ENCODE results near the gene CHRFAM7A.
"Not testable (repeated sequence)": the region's sequence is repeated elsewhere in the genome, so short reads cannot be mapped to it uniquely, and the experiment has no call there.

Gene CHRFAM7A

GRCh38 chr15:30392766-30393663 lies at the start of gene CHRFAM7A:
TSS of gene CHRFAM7A (minus strand) at chr15:30393540. CDS start at chr15:30383351, 10,189 bp downstream.
- not testable (repeated sequence) for DNase-seq (ENCODE audit: low read depth)

DNA sequence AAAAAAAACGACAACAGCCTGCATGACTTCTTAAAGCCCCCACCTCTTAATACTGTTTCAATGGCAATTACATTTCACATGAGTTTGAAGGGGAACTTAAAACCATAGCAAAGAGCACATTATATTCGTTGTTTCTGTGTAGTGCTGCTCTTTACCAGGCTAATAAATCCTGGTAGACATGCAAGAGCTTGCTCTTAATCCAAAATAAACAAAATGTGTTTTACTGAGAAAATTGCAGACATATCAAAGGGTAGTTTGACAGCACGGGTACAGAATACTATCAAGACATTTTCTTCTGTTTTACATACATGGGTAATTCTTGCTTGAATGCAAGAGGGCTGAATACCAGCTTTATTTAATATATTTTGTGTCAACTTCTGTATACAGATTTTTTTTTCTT lies 45.0 kb upstream of the CHRFAM7A start:
- DNase-seq (ENCODE audit: low read depth): not testable (repeated sequence)

- DNase-seq (ENCODE audit: low read depth): not testable (repeated sequence)
Measured at GRCh38 chr15:30435878-30436277, 42.5 kb upstream of the CHRFAM7A start.

DNA sequence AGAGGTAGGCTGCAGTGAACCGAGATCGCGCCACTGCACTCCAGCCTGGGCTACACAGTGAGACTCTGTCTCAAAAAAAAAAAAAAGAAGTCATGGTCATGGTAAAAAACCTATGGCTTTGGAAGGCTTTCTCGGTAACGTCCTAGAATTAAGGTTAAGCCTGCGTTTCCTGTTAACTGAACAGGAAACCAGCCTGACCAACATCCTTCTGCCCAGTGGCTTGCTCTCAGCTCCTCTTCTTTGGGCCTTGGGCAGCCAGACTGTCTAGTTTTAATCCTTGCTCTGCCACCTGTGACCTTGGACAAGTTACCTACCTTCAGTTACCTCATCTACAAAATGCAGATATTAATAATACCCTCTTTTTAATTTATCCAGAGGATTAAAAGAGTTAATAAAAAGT lies 27.4 kb upstream of the CHRFAM7A start:
- not testable (repeated sequence) for DNase-seq (ENCODE audit: low read depth)

- DNase-seq (ENCODE audit: low read depth): not testable (repeated sequence)
Measured at GRCh38 chr15:30414160-30414559, 20.8 kb upstream of the CHRFAM7A start, which contains the start of gene GOLGA8R. TSS of gene GOLGA8R (minus strand) at chr15:30414260. CDS start at chr15:30414162, 98 bp downstream.

GRCh38 chr15:30407636-30408035 lies 14.3 kb upstream of the CHRFAM7A start:
- not testable (repeated sequence) for DNase-seq (ENCODE audit: low read depth)

DNA sequence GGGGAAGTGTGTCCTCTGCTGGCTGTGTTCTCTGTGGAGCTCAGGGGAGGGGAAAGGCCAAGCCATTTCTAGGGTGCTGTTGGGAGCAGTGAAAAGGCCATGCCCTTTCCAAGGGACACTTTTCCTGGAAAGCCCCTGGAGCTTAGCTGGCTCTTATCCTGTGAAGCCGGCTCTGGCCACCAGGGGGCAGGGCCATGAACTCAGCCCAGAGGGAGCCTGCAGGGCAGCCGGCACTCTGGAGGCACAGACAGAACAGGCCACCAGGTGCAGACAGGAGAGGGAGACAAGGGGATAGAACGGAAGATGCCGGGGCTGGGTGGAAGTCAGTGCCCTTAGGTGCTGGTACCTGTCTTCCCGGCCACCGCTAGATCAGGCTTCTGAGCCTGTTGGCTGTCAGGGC lies 5.6 kb upstream of the CHRFAM7A start:
- DNase-seq (ENCODE audit: low read depth): peak; percentile 45

DNA sequence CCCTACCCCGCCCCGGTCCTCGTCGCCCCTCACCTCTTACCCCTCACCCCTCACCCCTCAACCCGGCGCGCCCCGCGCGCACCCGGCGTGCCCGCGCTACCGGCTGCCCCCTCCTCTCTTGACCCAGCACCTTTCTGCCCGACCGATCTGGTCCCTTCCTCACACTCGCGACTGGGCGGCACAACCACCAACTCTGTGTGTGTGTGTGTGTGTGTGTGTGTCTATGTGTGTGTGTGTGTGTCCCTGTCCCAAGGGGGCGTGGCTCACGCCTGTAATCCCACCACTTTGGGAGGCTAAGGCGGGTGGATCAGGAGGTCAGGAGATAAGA lies 288 bp upstream of the CHRFAM7A start:
- DNase-seq (ENCODE audit: low read depth): not testable (repeated sequence)

DNA sequence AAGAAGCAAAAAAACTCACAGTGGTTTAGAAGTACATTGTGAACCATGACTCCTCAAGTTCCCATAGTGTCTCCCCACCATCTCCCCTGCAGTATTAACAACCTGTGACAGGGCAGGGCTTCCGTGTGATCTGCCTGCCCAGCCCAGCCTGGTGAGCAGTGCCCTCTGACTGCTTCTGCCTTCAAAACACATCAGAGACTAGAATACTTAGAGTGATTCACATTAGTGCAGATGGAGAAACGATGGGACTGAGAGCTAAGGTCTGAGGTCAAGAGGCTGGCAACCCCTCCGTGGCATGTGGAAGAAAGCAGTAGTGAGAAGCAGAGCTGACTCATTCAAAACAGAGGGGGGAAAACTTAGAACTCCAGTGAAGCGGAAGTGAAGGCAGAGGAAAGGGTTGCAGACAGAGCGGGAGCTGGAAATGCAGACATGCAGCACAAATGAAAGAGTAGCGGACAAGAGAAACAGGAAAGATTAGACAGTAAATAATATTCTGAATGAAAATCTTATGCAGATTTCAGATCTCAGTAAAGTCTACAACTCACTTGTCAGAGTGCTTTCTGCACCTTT lies 6.9 kb downstream of the CHRFAM7A start:
- DNase-seq (ENCODE audit: low read depth): not testable (repeated sequence)

- DNase-seq (ENCODE audit: low read depth): not testable (repeated sequence)
Measured at GRCh38 chr15:30377082-30377413, 16.3 kb downstream of the CHRFAM7A start.

DNA sequence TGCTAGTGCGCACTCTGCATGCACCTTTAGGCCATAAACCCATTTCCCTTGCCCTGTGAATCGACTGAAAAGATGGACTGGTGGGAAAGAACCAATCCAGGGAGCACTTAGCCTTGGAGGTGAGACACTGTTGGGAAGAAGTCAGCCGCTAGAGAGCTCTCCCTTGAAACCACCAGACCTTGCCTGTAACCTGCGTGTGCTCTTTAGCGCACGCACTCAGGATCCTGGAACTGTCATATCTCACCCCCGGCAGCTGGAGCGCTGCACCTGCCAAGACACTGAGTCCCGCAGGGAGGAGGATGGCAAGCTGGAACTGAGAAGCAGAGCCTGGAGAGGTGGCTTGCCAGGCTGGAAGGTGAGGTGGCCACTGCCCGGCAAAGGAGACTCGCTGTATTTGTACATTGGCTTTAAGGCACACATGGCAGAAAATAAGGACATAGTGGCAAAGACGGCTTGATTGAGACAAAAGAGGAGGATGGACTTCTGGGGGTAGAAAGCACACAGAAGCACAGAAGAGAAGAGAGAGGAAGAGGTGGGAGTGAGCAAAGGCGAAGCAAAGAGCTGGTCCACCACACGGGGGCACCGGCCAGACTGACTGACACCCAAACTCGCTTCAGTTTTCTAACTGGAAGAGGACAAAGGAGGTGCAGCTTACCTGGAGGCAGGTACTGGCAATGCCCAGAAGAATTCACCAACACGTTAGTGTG lies 16.8 kb downstream of the CHRFAM7A start:
- not testable (repeated sequence) for DNase-seq (ENCODE audit: low read depth)

- DNase-seq (ENCODE audit: low read depth): not testable (repeated sequence)
Measured at GRCh38 chr15:30375872-30376271, 17.5 kb downstream of the CHRFAM7A start.

- DNase-seq (ENCODE audit: low read depth): not testable (repeated sequence)
Measured at GRCh38 chr15:30374862-30375261, 18.5 kb downstream of the CHRFAM7A start.

DNA sequence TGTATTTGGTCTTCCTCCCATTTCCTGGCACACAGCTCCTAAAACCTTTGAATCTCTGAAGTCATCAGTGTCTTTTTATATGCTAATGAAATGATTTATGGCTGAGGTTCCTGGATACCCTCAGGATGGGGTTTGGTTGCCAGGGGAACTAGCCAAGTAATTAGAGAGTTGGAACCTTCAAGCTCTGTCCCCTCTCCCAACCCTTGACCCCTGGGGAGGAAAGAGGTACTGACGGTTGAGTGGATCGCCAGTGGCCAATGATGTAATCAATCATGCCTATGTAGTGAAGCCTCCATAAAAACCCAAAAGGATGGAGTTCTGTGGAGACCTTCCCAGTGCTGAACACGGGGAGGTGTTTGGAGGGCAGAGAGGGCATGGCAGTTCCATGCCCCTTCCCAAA lies 25.1 kb downstream of the CHRFAM7A start:
- DNase-seq (ENCODE audit: low read depth): not testable (repeated sequence)

DNA sequence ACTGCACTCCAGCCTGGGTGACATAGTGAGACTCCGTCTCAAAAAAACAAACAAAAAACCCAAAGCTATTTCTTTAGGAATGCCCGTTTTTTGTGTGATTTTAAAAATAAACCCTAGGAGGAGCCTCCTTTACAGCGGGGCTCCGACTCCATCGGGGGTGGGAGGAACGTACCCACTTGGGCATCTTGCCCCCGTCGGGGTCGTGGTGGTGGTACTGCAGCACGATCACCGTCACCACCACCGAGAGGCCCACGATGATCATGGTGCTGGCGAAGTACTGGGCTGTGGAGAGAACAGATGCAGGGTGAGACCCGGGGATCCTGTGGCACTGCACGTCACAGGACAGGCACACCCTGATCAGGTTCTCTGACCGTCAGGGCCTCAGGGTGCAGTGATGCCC lies 26.1 kb downstream of the CHRFAM7A start:
- not testable (repeated sequence) for DNase-seq (ENCODE audit: low read depth)

GRCh38 chr15:30361404-30361803 lies 31.9 kb downstream of the CHRFAM7A start:
- DNase-seq (ENCODE audit: low read depth): not testable (repeated sequence)

DNA sequence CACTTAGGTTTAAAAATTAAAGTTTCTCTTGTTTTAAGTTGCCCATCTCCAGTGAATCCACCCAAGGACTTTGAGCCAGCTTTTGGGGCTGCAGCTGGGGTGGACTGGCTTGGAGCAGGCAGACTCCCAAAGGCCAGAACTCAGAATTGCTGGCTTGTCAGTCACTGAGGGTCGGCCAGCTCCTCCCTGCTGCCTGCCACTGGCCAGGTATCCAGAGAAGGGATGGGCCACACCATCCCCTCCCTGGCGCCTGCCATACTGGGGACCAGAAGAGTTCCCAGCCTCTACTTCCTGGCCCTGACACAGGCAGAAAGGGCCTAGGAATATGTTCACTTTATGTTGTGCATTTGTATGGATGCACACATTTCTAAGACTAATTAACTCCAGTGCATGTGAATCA lies 32.4 kb downstream of the CHRFAM7A start:
- DNase-seq (ENCODE audit: low read depth): not testable (repeated sequence)

GRCh38 chr15:30355043-30355442 lies 38.3 kb downstream of the CHRFAM7A start:
- not testable (repeated sequence) for DNase-seq (ENCODE audit: low read depth)

DNA sequence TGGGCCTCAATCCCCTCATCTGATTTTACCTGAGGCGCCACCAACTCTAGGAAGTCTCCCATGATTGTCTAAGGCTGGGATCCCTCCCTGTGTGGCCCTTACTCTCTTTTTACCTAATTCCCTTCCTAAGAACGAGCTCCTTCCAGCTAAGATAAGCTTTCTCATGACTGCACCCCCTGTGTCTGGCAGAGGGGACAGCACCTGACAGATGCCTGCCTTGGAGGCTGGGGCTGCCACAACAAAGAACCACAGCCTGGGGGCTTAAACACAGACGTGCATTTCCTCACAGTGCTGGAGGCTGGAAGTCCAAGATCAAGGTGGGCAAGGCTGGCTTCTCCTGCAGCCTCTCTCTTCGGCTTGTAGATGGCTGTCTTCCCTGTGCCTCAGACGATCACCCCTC lies 43.5 kb downstream of the CHRFAM7A start:
- DNase-seq (ENCODE audit: low read depth): not testable (repeated sequence)

- not testable (repeated sequence) for DNase-seq (ENCODE audit: low read depth)
Measured at GRCh38 chr15:30336584-30336983, 56.8 kb downstream of the CHRFAM7A start.

DNA sequence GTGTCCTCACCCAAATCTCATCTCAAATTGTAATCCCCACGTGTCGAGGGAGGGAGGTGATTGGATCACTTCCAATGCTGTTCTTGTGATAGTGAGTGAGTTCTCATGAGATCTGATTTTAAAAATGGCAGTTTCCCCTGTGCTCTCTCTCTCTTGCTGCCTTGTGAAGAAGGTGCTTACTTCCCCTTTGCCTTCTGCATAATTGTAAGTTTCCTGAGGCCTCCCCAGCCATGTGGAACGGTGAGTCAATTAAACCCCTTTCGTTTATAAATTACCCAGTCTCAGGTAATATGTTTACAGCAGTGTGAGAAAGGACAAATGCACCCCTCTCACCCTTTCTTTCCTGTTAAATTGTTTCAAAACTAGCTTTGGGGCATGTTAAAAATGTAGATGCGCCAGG lies 59.2 kb downstream of the CHRFAM7A start:
- not testable (repeated sequence) for DNase-seq (ENCODE audit: low read depth)

DNA sequence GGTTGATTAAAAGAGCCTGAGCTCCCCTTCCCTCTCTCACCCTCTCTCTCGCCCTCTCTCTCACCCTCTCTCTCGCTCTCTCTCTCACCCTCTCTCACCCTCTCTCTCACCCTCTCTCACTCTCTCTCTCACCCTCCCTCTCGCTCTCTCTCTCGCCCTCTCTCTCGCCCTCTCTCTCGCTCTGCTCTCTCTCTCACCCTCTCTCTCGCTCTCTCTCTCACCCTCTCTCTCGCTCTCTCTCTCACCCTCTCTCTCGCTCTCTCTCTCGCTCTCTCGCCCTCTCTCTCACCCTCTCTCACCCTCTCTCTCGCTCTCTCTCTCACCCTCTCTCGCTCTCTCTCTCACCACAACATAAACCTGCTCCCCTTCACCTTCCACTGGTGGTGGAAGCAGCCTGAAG lies 67.2 kb downstream of the CHRFAM7A start:
- DNase-seq (ENCODE audit: low read depth): not testable (repeated sequence)

DNA sequence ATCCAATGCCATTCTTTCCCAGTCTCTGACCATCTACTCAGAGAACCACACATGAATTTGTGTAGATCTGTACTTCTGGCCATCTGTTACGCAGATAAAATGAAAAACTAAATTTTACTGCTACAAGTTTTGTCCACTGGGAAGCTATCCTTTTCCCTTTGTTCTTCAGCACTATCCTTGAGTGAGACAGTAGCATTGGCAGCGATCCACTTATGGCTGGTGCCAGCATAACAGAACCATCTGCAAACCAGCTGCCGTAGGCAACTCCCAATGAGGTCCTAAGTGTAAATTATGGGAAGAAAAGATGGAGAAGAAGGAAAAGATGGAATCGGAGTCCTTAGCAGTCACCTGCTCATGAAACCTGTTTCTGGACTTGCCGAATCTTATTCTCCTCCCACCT lies 72.3 kb downstream of the CHRFAM7A start:
- not testable (repeated sequence) for DNase-seq (ENCODE audit: low read depth)
